SK-N-SH treated with all-trans-retinoic acid at 6 μM for 48 hours (cell line): ENCODE data around the gene KCNMA1.

Source experiments
- ATAC-seq: fragments of 200-7000 bp; cut with Tn5 transposase; 3 replicates; pipeline ENCODE4 v1.9.1; 2020; ENCODE audit warnings: mild to moderate bottlenecking, moderate library complexity
- BACH2 ChIP-seq: fragments of 250-450 bp; sonication (Bioruptor Pico); IDR thresholded peaks from 2 replicates; pipeline ENCODE4 v1.9.0; 2021; ENCODE audit warnings: mild to moderate bottlenecking, borderline replicate concordance
- CSDC2 ChIP-seq: fragments of 250-450 bp; sonication (Bioruptor Pico); IDR thresholded peaks from 2 replicates; pipeline ENCODE4 v1.5.0; 2020; ENCODE audit warnings: mild to moderate bottlenecking, moderate library complexity
- ESRRG ChIP-seq: fragments of 250-450 bp; sonication (Bioruptor Pico); IDR thresholded peaks from 2 replicates; pipeline ENCODE4 v1.6.1; 2021; ENCODE audit warnings: mild to moderate bottlenecking
- GLIS3 ChIP-seq: fragments of 250-450 bp; sonication (Bioruptor Pico); IDR thresholded peaks from 2 replicates; pipeline ENCODE4 v1.5.0; 2020; ENCODE audit warnings: mild to moderate bottlenecking, moderate library complexity
- OSR1 ChIP-seq: fragments of 250-450 bp; sonication (Bioruptor Pico); IDR thresholded peaks from 2 replicates; pipeline ENCODE4 v1.8.0; 2022; ENCODE audit warnings: moderate library complexity, mild to moderate bottlenecking, inconsistent platforms
- SNAI2 ChIP-seq: fragments of 250-450 bp; sonication (Bioruptor Pico); IDR thresholded peaks from 2 replicates; pipeline ENCODE4 v1.5.0; 2020; ENCODE audit warnings: mild to moderate bottlenecking, moderate library complexity
- TCF4 ChIP-seq: fragments of 250-450 bp; sonication (Bioruptor Pico); IDR thresholded peaks from 2 replicates; pipeline ENCODE4 v1.8.0; 2021; ENCODE audit warnings: mild to moderate bottlenecking, moderate library complexity, borderline replicate concordance
- TOX ChIP-seq: fragments of 250-450 bp; sonication (Bioruptor Pico); IDR thresholded peaks from 2 replicates; pipeline ENCODE4 v1.8.0; 2021; ENCODE audit warnings: mild to moderate bottlenecking, moderate library complexity, borderline replicate concordance
- ZC3H10 ChIP-seq: fragments of 250-450 bp; sonication (Bioruptor Pico); IDR thresholded peaks from 2 replicates; pipeline ENCODE4 v1.5.1; 2021; ENCODE audit warnings: mild to moderate bottlenecking, moderate library complexity
- ZFP3 ChIP-seq: fragments of 250-450 bp; sonication (Bioruptor Pico); IDR thresholded peaks from 2 replicates; pipeline ENCODE4 v1.5.0; 2020; ENCODE audit warnings: mild to moderate bottlenecking, moderate library complexity
- ZFP30 ChIP-seq: fragments of 450-650 bp; formaldehyde crosslinking; IDR thresholded peaks from 2 replicates; pipeline ENCODE4 v1.5.0; 2022; ENCODE audit warnings: mild to moderate bottlenecking, moderate library complexity
- ZNF565 ChIP-seq: fragments of 450-650 bp; formaldehyde crosslinking; conservative IDR thresholded peaks from 2 replicates; pipeline ENCODE4 v1.5.0; 2020; ENCODE audit warnings: low read depth, mild to moderate bottlenecking, moderate library complexity
- ZNF70 ChIP-seq: fragments of 450-650 bp; formaldehyde crosslinking; IDR thresholded peaks from 2 replicates; pipeline ENCODE4 v1.5.0; 2020; ENCODE audit warnings: mild to moderate bottlenecking, moderate library complexity
- TF ChIP-seq, protein P1 (sequence below): fragments of 250-450 bp; sonication (Bioruptor Pico); IDR thresholded peaks from 2 replicates; pipeline ENCODE4 v1.5.1; 2021; ENCODE audit warnings: mild to moderate bottlenecking, moderate library complexity
- TF ChIP-seq, protein P2 (sequence below): fragments of 250-450 bp; sonication (Bioruptor Pico); IDR thresholded peaks from 2 replicates; pipeline ENCODE4 v1.8.0; 2021; ENCODE audit warnings: low read depth, mild to moderate bottlenecking, moderate library complexity, borderline replicate concordance
- TF ChIP-seq, protein P3 (sequence below): fragments of 250-450 bp; sonication (Bioruptor Pico); IDR thresholded peaks from 2 replicates; pipeline ENCODE4 v1.5.1; 2020; ENCODE audit warnings: low read depth, mild to moderate bottlenecking, moderate library complexity
- TF ChIP-seq, protein P4 (sequence below): fragments of 250-450 bp; sonication (Bioruptor Pico); IDR thresholded peaks from 2 replicates; pipeline ENCODE4 v1.5.0; 2020; ENCODE audit warnings: mild to moderate bottlenecking, moderate library complexity
- TF ChIP-seq, protein P5 (sequence below): fragments of 250-450 bp; sonication (Bioruptor Pico); IDR thresholded peaks from 2 replicates; pipeline ENCODE4 v1.8.0; 2020; ENCODE audit warnings: mild to moderate bottlenecking, moderate library complexity, borderline replicate concordance

KCNMA1 gene

DNA sequence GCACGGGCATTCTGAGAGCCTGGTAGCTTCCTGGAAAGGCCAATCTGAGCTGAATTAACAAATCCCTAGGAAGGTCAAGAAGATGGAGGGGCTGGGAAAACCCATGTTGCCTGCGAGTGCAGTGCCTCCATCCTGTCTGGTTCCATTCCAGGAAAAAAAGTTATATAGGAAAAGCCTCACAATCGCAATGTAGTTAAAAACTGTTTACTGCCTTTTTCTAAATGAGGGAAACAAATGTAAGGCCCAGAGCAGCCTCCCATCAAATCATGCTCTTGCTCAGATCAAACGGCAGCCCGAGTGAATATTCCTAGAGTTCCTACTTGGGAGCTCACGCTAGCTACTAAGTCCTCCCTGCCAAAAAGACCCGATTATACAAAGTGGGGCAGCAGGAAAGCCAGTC is 179.9 kb downstream of the KCNMA1 start:
- ATAC-seq = no peak
- TF ChIP-seq CSDC2 (CRISPR knock-in tag) (no peak), ZFP3 (CRISPR knock-in tag) (no peak), TCF4 (CRISPR knock-in tag) (no peak), ZC3H10 (CRISPR knock-in tag) (no peak), TOX (CRISPR knock-in tag) (no peak), SNAI2 (no peak), OSR1 (CRISPR knock-in tag) (no peak)
- TF ChIP-seq, protein P1, sequence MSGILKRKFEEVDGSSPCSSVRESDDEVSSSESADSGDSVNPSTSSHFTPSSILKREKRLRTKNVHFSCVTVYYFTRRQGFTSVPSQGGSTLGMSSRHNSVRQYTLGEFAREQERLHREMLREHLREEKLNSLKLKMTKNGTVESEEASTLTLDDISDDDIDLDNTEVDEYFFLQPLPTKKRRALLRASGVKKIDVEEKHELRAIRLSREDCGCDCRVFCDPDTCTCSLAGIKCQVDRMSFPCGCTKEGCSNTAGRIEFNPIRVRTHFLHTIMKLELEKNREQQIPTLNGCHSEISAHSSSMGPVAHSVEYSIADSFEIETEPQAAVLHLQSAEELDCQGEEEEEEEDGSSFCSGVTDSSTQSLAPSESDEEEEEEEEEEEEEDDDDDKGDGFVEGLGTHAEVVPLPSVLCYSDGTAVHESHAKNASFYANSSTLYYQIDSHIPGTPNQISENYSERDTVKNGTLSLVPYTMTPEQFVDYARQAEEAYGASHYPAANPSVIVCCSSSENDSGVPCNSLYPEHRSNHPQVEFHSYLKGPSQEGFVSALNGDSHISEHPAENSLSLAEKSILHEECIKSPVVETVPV (CRISPR knock-in tag) = no peak
- TF ChIP-seq, protein P2, sequence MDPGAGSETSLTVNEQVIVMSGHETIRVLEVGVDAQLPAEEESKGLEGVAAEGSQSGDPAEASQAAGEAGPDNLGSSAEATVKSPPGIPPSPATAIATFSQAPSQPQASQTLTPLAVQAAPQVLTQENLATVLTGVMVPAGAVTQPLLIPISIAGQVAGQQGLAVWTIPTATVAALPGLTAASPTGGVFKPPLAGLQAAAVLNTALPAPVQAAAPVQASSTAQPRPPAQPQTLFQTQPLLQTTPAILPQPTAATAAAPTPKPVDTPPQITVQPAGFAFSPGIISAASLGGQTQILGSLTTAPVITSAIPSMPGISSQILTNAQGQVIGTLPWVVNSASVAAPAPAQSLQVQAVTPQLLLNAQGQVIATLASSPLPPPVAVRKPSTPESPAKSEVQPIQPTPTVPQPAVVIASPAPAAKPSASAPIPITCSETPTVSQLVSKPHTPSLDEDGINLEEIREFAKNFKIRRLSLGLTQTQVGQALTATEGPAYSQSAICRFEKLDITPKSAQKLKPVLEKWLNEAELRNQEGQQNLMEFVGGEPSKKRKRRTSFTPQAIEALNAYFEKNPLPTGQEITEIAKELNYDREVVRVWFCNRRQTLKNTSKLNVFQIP = no peak
- TF ChIP-seq, protein P3, sequence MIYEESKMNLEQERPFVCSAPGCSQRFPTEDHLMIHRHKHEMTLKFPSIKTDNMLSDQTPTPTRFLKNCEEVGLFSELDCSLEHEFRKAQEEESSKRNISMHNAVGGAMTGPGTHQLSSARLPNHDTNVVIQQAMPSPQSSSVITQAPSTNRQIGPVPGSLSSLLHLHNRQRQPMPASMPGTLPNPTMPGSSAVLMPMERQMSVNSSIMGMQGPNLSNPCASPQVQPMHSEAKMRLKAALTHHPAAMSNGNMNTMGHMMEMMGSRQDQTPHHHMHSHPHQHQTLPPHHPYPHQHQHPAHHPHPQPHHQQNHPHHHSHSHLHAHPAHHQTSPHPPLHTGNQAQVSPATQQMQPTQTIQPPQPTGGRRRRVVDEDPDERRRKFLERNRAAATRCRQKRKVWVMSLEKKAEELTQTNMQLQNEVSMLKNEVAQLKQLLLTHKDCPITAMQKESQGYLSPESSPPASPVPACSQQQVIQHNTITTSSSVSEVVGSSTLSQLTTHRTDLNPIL (CRISPR knock-in tag) = no peak

DNA sequence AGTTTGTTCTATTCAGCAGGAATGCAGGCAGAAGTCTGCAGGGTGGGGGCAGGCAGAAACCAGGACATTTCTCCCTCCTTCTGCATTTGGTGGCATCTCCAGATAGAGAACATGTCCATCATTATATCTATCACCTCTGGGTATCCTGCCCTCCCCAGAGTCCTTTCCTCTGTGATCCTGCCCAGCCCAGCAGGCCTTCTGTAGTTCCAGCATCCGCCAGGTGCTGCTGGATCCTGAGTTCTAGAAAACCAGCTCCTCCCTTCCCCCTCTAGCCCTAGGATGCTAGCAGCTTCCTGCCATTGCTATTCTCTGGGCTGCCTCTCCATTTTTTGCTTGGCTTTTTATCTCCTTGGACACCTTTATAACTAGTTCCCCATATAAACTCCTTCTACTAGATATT is 180.3 kb downstream of the KCNMA1 start:
- TF ChIP-seq, protein P2 = no peak
- TF ChIP-seq ZNF565 (CRISPR knock-in tag) = no peak
- TF ChIP-seq OSR1 (CRISPR knock-in tag) = no peak
- TF ChIP-seq SNAI2 = no peak
- TF ChIP-seq ZFP30 (CRISPR knock-in tag) = no peak
- TF ChIP-seq, protein P4, sequence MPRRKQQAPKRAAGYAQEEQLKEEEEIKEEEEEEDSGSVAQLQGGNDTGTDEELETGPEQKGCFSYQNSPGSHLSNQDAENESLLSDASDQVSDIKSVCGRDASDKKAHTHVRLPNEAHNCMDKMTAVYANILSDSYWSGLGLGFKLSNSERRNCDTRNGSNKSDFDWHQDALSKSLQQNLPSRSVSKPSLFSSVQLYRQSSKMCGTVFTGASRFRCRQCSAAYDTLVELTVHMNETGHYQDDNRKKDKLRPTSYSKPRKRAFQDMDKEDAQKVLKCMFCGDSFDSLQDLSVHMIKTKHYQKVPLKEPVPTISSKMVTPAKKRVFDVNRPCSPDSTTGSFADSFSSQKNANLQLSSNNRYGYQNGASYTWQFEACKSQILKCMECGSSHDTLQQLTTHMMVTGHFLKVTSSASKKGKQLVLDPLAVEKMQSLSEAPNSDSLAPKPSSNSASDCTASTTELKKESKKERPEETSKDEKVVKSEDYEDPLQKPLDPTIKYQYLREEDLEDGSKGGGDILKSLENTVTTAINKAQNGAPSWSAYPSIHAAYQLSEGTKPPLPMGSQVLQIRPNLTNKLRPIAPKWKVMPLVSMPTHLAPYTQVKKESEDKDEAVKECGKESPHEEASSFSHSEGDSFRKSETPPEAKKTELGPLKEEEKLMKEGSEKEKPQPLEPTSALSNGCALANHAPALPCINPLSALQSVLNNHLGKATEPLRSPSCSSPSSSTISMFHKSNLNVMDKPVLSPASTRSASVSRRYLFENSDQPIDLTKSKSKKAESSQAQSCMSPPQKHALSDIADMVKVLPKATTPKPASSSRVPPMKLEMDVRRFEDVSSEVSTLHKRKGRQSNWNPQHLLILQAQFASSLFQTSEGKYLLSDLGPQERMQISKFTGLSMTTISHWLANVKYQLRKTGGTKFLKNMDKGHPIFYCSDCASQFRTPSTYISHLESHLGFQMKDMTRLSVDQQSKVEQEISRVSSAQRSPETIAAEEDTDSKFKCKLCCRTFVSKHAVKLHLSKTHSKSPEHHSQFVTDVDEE = no peak
- TF ChIP-seq TCF4 (CRISPR knock-in tag) = no peak
- TF ChIP-seq, protein P3 (CRISPR knock-in tag) = no peak
- ATAC-seq = no peak

DNA sequence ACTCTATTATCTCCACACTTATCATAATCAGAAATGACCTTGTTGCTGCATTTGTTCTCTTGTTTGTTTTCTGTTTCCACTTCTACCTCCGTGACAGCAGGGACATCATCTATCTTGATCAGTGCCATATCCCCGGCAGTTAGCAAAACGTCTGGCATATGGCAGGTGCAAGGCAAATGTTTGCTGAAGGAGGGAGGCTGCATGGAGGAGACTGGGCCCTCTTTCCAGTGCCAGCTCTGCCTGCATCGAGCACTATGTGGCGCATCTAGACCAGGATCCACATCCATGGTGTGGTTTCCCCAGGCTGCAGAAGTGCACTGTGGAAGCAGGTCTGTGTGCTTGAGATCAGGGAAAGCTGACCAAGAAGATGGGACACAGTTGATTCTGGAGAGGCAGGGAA is 181.2 kb downstream of the KCNMA1 start:
- peak; percentile 35; the same call in 2 of the 3 replicates for ATAC-seq
- TF ChIP-seq CSDC2 (CRISPR knock-in tag) (no peak), ZNF70 (CRISPR knock-in tag) (no peak), ZFP30 (CRISPR knock-in tag) (no peak), ESRRG (no peak), ZNF565 (CRISPR knock-in tag) (no peak), BACH2 (CRISPR knock-in tag) (no peak), ZC3H10 (CRISPR knock-in tag) (no peak), GLIS3 (CRISPR knock-in tag) (no peak)
- TF ChIP-seq, protein P4 = no peak
- TF ChIP-seq, protein P3 (CRISPR knock-in tag) = no peak
- TF ChIP-seq, protein P5, sequence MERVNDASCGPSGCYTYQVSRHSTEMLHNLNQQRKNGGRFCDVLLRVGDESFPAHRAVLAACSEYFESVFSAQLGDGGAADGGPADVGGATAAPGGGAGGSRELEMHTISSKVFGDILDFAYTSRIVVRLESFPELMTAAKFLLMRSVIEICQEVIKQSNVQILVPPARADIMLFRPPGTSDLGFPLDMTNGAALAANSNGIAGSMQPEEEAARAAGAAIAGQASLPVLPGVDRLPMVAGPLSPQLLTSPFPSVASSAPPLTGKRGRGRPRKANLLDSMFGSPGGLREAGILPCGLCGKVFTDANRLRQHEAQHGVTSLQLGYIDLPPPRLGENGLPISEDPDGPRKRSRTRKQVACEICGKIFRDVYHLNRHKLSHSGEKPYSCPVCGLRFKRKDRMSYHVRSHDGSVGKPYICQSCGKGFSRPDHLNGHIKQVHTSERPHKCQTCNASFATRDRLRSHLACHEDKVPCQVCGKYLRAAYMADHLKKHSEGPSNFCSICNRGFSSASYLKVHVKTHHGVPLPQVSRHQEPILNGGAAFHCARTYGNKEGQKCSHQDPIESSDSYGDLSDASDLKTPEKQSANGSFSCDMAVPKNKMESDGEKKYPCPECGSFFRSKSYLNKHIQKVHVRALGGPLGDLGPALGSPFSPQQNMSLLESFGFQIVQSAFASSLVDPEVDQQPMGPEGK (CRISPR knock-in tag) = no peak
